Measurements from ENCODE around the gene PDE4D.

DNA sequence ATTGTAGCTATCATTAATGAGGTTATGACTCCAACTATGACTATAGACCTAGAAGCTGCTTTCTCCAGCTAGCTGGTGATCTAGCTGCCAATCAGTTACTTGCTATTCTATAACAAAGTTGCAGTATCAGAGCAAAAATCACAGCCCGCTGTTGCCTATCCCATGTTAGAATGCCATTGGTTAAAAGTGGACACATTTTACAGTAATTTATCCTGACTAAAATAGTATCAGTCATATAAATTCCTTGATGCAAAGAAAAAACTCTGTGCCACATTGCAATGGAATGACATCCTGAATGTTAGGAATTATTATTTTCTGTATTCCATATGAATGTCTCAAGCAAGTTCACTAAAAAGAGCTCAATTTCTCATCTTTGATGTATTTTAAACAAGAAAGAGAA lies 626.5 kb downstream of the PDE4D start:
- TF ChIP-seq, protein P1, sequence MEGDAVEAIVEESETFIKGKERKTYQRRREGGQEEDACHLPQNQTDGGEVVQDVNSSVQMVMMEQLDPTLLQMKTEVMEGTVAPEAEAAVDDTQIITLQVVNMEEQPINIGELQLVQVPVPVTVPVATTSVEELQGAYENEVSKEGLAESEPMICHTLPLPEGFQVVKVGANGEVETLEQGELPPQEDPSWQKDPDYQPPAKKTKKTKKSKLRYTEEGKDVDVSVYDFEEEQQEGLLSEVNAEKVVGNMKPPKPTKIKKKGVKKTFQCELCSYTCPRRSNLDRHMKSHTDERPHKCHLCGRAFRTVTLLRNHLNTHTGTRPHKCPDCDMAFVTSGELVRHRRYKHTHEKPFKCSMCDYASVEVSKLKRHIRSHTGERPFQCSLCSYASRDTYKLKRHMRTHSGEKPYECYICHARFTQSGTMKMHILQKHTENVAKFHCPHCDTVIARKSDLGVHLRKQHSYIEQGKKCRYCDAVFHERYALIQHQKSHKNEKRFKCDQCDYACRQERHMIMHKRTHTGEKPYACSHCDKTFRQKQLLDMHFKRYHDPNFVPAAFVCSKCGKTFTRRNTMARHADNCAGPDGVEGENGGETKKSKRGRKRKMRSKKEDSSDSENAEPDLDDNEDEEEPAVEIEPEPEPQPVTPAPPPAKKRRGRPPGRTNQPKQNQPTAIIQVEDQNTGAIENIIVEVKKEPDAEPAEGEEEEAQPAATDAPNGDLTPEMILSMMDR (IDR thresholded peaks at IDR 0.05): no peak
- no peak for TF ChIP-seq ZFX (IDR thresholded peaks at IDR 0.05; ENCODE audit: borderline replicate concordance)

Measured in 22Rv1 (cell line).